GM19099 (cell line): ENCODE data around the gene ATXN10.

ENCODE experiments used
- POLR2A ChIP-seq: IDR thresholded peaks from 3 replicates; pipeline ENCODE4 v1.6.1; 2011; ENCODE audit warnings: low read depth; ENCODE audit not compliant: insufficient read length; ENCODE audit errors: extremely low read depth

Gene ATXN10

DNA sequence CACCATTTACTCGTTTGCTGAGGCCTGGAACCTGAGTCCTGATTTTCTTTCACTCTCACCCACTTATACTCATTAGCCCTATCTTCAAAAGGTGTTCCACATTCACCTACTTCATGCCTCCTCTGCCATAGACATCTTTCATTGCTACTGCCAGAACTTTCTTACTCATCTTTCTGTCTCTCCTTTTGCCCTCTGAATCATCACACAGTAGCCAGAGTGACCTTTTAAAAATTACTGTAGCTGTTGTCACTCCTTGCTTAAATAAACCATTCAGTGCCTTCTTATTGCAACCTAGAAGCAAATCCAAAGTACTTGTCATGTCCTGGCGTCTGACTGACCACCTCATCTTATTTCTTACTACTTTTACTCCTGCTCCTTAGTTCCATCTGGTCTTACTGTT lies 38.2 kb downstream of the ATXN10 start:
- TF ChIP-seq POLR2A, result no peak

DNA sequence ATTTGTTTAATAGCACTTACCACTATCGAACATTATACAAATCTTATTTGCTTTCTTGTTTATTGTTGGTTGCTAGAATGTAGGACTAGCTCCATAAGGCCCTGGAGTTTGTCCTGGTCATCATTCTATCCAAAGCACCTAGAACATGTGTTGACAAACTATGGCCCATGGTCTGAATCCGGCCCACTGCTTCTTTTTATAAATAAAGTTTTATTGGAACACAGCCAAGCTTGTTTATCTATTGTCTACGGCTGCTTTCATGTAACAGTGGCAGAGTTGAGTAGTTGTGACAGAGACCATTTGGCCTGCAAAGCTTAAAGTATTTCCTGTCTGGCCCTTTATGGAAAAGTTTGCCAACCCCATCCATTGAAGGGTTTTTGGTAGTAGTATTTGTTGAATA lies 38.8 kb downstream of the ATXN10 start:
- TF ChIP-seq POLR2A, result no peak

DNA sequence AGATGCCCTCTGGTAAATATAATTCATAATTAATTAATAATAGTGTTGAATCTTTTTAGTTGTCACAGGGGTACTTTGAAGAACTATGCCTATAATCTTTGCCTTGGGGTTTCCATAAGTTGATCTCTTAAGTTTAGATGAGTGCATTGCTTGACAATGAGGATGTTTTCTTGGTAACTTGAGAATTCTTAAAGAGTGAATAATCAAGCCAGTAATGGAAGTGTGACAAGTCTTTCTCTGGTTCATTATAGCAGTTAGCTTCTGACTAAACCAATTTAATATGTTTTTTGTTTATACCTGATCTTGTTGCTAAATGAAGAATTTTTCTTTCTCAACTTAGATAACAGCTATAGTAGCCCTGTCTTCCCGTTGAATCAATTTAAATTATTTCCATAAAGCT lies 46.2 kb downstream of the ATXN10 start:
- TF ChIP-seq POLR2A, result no peak

DNA sequence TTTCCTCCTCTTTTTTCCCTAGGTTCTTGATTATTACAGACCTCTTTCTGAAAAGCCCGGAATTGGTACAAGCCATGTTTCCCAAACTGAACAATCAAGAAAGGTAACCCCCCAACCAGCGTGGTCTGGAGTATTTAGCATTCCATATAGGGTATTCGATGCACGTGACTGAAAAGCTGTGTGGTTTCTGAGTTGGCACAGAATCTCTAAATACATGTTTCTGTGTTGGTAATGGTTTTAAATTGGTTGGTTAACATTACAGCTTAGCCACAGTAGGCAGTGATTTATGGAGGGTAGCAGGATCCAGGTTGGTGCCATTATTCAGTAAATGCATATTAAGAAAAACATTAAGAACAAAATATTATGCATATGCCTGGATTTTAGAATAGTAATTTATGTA lies 46.8 kb downstream of the ATXN10 start:
- TF ChIP-seq POLR2A, result no peak

DNA sequence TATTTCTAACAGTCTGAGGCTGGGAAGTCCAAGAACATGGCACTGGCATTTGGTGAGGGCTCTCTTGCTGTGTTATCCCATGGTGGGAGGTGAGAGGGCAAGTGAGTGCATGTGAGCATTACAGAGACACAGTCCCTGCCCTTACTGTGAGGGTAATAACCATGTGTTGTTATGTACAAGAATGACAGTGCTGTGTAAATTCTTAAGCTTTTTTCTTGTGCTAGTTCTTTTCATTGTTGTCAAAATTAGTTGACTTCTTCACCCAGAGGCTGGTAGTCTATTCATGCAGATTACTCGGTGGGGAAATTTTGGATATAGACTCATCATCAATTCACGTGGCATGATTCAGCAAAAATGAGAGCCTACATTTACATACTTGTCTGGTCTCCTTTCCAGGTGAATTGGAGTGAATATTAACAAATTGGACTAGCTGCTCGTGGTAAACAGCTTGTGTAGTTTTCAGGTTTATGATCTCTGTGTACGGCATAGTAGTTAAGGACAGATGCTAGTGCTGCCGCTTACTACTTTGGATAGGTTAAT lies 49.3 kb downstream of the ATXN10 start:
- TF ChIP-seq POLR2A, result no peak

DNA sequence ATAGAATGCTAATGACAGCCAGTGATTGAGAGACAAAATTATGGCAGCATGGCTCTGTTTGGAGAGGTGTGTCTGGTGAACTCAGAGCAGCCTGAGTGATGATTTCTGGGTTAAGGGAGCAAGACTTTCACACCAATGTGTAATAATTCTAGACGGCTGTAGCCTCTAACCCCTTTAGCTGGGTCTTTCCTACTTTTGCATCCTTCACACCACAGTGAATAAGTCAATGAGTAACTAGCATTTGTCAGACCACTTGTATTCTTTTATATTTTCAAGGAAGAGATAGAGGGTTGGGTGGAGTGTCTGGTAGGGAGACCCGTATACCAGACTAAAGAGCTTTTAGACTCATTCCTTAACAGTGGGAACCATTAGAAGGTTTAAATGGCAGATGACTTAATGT lies 50.4 kb downstream of the ATXN10 start:
- no peak for TF ChIP-seq POLR2A

DNA sequence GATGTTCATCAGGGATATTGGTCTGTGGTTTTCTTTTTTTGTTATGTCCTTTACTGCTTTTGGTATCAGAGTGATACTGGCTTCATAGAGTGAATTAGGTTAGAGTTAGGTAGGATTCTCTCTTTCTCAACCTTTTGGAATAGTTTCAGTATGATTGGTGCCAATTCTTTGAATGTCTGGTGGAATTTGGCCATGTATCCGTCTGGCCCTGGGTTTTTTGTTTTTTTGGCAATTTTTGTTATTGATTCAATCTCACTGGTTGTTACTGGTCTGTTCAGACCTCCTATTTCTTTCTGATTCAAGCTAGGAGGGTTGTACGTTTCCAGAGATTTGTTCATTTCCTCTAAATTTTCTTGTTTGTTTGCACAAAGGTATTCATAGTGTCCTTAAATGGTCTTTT lies 54.4 kb downstream of the ATXN10 start:
- TF ChIP-seq POLR2A, result no peak

DNA sequence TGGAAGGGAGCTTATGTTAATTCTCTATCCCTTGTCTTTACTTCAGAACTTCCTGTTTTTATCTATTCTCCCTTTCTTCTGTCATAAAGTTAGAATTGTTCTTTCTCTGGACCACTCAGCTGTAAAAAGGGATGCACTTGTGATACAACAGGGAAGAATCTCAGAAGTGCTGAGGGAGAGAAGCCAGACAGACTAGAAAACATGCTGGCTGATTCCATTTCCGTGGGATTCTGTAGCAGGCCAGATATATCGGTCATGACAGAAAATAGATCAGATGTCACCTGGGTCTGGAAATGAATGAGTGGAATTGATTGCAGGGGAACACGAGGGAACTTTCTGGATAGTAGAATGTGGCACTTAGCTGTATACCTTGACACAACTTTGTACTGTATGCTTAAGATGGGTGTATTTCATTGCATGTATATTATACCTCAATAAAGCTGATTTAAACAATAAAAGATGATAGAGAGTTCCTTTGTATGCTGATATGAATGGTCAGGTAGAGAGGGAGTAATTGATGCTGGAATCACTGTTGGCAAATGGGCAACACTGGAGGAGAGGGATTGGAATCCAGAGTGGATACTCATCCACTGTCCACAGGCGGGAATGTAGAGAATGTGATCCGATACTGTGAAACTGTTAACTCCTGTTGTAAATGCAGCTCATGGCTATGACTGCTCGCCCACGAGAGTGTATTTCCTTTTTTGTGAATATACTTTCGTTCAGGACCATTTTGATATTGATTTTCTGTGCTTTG lies 59.6 kb downstream of the ATXN10 start:
- TF ChIP-seq POLR2A, result no peak

DNA sequence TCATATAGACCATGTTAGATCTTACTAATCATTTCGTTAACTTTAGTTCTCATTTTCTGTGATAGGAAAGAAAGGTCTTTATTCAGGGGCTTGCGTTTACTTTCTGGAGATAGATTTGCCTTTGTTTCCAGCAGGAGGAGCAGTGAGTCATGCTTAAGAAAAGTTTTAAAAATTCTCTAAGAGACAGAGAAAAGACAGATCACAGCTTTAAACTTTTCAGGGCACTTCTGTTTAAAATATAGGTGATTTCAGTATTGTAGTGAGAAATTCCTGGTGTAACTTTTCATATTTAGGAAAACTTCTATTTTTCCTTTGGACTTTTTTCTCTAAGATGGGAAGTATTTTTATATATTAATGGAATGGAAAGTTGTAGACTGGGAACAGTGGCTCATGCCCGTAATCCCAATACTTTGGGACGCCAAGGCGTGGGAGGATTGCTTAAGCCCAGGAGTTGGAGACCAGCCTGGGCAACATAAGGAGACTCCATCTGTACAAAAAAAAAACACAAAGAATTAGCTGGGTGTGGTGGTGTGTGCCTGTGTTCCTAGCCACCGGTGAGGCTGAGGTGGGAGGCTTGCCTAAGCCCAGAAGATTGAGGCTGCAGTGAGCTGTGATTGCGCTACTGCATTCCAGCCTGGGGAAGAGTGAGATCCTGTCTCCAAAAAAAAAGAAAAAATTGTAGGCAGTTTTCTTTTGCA lies 60.3 kb downstream of the ATXN10 start:
- TF ChIP-seq POLR2A, result no peak

DNA sequence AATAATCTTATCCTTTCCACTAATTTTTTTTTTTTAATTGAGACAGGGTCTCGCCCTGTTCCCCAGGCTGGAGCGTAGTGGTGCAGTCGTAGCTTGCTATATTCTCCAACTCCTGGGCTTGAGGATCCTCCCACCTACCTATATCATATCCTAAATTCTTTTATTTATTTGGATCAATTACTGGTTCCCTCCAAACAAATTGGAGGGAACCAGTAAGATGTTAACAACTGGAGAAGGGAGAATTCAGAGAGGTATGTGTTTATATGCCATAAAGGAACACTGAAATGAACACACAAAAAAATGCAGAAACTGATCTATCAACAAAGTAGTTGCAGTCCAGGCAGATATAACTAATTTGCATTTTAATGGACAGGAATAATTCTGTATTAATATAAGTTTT lies 63.6 kb downstream of the ATXN10 start:
- TF ChIP-seq POLR2A, result no peak

DNA sequence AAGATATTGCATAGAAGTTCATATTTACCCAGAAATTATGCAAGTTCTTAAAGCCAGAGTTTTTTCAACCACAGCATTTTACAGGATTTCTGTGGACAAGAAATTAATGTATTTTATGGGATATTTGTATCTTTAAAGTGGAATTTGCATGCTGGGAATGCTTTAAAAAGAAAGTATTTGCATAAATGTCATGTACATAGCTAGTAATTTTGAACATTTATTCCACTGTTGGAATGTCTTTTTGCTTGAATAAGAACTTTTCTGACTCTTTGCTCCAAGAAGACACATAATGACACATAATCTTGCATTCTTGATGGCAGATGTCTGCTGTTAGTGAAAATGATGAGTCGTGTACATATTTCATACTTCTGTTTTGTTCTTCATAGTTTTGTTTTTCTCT lies 66.6 kb downstream of the ATXN10 start:
- TF ChIP-seq POLR2A, result no peak

DNA sequence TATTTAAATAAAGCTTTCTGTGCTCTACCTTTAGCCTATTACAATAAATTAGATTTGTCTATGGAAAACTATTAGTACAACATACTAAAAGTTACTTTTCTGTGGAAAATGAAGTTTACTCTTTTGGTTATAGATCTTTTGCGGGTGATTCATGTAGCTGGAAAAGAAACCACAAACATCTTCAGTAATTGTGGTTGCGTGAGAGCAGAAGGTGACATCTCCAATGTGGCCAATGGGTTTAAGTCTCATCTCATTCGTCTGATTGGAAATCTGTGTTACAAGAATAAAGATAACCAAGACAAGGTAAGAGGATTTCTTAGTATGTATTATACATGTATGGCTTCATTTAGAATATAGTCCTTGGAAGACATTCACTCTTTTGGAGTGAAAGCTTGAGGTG lies 68.6 kb downstream of the ATXN10 start:
- TF ChIP-seq POLR2A, result no peak

DNA sequence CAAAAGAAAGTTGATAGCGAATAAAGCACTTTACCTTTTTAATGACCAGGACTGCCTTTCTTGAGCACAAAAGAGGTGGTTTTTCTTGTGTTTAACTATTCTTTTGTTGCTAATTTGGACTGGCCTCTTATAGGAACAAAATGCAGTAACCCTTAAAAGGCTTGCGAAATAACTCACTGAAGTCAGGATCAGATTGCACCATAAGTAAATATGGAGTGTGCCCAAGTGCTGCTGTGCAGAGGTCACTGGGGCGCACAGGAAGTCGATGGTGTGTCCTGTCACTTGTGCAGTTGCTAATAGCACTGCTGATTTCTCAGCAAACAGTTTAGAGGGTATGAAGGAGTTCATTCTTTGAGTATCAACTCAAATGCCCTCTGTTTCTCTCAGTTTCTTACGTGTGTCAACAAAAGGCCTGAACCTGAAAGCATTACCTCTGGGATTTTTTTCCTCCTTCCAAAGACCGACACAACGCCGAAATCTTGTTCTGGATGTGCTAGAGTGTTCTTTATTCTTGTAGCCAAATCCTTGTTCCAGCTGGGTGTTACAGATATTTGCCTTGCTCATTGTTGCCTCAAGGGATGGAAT lies 71.3 kb downstream of the ATXN10 start:
- TF ChIP-seq POLR2A, result no peak

DNA sequence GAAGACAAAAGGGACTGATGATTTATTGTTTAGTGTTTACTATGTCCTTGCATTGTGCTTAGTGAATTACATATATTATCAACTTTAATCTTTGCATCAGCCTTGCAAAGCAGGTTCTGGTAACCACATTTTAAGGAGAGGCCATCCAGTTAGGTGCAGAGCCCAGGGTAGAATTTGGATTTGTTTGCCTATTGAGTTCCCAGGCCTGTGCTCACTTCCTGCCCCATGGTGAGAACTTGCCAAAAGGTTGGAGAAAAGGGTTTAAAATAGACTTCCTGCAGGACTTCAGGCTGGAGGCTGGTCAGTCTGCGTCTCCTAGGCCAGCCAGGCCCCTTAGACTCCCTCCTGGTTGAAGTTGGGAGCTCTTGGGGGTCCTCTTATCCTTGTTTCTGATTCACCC lies 72.1 kb downstream of the ATXN10 start:
- no peak for TF ChIP-seq POLR2A

DNA sequence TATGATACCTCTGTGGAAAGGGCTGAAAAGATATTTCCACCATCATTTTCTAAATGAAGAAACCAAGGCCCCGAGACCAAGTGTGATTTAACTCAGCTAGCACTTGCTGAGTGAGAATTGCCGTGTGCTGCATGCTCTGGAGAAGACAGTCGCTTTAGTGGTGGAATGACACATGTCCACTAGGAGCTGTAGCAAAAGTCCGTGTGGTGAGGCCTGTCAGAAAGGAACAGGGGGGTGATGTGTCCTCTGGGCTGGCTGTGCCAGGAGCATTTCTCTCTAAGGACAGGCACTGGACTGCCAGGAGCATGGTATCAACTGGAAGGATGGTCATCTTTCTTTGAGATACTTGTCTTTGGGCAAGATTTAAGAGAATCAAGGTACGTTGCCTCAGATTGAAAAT lies 72.8 kb downstream of the ATXN10 start:
- TF ChIP-seq POLR2A, result no peak

DNA sequence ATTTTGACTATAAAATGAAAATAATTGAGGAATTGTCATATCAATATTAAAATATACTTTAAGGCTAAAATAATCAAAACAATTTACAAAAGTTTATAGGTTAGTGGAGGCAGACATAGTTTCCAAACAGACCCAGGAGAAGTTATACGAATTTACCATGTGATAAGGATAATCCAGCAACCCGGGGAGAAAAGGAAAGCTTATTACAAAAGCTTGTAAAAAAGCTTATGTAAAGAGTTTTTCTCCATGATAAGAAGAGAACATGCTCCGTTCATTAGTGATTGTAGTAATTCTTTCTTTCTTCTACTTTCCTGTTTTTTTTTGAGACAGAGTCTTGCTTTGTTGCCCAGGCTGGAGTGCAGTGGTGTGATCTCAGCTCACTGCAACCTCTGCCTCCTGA lies 79.0 kb downstream of the ATXN10 start:
- TF ChIP-seq POLR2A, result no peak

DNA sequence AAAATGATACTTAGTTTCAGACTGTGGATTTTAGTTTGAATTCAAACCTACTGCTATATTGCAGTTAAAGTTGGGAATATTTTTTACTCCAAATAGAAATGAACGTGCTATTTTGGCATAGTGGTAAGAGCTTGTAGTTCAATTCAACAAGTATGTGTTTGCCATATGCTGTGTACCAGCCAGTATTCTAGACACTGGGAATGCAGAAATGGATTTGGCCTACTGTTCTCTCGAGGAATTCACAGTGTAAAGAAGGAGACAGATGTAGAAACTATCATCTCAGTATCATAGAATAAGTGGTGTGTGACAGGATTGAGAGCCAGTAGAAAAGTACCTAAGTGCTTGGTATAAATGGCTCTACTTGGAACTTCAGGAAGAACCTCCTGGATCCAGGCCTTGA lies 80.4 kb downstream of the ATXN10 start:
- TF ChIP-seq POLR2A, result no peak

DNA sequence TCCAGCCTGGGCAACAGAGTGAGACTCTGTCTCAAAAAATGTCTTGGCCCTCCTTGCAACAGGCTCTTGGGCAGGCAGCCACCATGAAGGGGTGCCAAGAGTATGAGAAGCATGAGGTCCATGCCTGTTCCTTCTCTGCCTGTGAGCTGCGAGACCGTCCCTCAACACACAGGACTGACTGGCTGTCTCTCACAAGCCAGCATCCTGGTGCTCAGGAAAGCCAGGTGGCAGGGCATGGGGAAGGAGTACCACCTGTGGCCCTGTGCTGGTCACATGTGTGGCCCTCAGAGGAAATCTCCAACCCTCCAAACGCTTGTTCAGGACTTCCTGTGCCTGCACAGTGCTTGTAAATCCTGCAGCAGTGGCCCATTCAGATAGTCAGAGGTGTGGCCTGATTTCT lies 83.2 kb downstream of the ATXN10 start:
- no peak for TF ChIP-seq POLR2A
